HG02610 (cell line): ENCODE results near the gene AGA.

Experiments
- ATAC-seq: cut with Tn5 transposase; IDR thresholded peaks from one replicate; pipeline ENCODE4 v1.9.1; 2021; ENCODE audit warnings: mild to moderate bottlenecking, moderate library complexity; ENCODE audit not compliant: unreplicated experiment

Gene AGA

GRCh38 chr4:177391287-177391686 lies 51.0 kb downstream of the AGA start:
- no peak for ATAC-seq

DNA sequence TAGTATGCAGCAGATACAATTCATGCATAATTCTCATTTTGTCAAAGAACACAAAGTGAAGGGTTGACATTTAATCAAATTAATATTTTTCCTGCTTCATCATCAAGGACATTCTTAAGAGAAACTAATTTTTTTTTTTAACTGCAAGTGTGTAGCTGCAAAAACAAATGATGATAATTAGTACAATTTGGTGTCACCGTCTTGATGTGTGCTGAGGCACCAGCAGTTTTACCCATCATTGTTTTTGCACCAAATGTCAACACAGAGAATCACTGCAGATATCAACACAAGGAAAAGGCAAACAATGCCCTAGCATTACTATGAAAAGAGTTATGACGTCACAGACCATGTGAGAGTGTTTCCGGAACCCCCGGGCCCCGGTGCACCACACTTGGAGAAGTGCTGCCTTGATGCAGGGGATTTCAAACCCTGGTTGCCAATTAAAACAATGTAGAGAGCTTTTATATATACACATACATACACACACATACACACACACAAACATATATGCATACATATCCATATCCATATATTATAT lies 55.9 kb downstream of the AGA start:
- no peak for ATAC-seq

- no peak for ATAC-seq
These were observed 56.5 kb downstream of the AGA start for GRCh38 chr4:177385576-177386277.

DNA sequence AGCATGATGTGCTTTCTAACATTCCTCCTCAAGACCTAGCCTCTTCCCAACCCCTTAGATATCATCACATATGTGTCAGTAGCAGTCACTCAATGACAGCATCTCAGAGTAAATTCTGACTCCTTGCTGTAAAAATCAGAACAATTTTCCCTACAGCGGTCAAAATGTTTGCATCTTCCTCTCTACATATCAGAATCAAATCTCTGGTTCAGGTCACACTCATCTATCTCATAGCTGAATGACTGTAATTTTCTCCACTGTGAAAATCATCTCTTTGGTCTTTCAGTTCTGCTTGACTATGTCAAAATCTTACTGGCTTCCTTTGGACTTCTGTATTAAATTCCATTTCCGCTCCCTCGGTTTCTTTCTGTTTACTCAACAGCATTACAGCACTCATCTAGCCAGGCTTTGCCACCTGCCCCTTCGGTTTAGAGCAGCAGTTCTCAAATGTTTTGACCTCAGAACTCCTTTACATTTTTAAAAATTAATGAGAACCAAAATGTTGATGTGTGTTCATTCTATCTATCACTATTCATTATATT lies 57.3 kb downstream of the AGA start:
- no peak for ATAC-seq

- no peak for ATAC-seq
These were observed 60.4 kb downstream of the AGA start for GRCh38 chr4:177381762-177382310.
